MM.1S (cell line): Measurements from ENCODE around the gene ANKDD1A.

Experiments
- DNase-seq: peaks from one replicate; pipeline ENCODE4 v3.0.0-alpha.2; 2015
- H2AFZ ChIP-seq: fragments of 300-600 bp; sonication (generic); 2 replicates; pipeline ENCODE4 v1.6.0; 2016; ENCODE audit warnings: antibody characterized with exemption, low read length
- H3F3A ChIP-seq: fragments of 300-600 bp; sonication (generic); 2 replicates; pipeline ENCODE4 v1.6.1; 2016; ENCODE audit warnings: mild to moderate bottlenecking, antibody characterized with exemption, low read length, moderate library complexity, mixed read lengths; ENCODE audit not compliant: insufficient read depth
- H3K27ac ChIP-seq: fragments of 300-600 bp; sonication (generic); 2 replicates; pipeline ENCODE4 v1.5.1; 2016; ENCODE audit warnings: mild to moderate bottlenecking, low read length
- H3K27me3 ChIP-seq: fragments of 300-600 bp; sonication (generic); replicated peaks from 2 replicates; pipeline ENCODE4 v1.6.0; 2016; ENCODE audit warnings: low read length; ENCODE audit not compliant: insufficient read depth
- H3K36me3 ChIP-seq: fragments of 300-600 bp; sonication (generic); replicated peaks from 2 replicates; pipeline ENCODE4 v1.6.1; 2016; ENCODE audit warnings: mild to moderate bottlenecking, low read length, mixed read lengths; ENCODE audit not compliant: insufficient read depth
- H3K4me1 ChIP-seq: fragments of 300-600 bp; sonication (generic); 2 replicates; pipeline ENCODE4 v1.6.1; 2016; ENCODE audit warnings: low read length, mixed read lengths
- H3K4me2 ChIP-seq: fragments of 300-600 bp; sonication (generic); 2 replicates; pipeline ENCODE4 v1.6.0; 2016; ENCODE audit warnings: low read depth, low read length
- H3K4me3 ChIP-seq: fragments of 300-600 bp; sonication (generic); 2 replicates; pipeline ENCODE4 v1.5.1; 2016; ENCODE audit warnings: low read length, mixed read lengths
- H3K79me2 ChIP-seq: fragments of 300-600 bp; sonication (generic); 2 replicates; pipeline ENCODE4 v1.6.1; 2016; ENCODE audit warnings: mixed run types, low read length, mixed read lengths
- H3K9ac ChIP-seq: fragments of 300-600 bp; sonication (generic); 2 replicates; pipeline ENCODE4 v1.6.1; 2016; ENCODE audit warnings: low read length, mixed read lengths
- H3K9me2 ChIP-seq: fragments of 300-600 bp; sonication (generic); replicated peaks from 2 replicates; pipeline ENCODE4 v1.6.1; 2016; ENCODE audit warnings: mild to moderate bottlenecking, low read length, mixed read lengths; ENCODE audit not compliant: insufficient read depth
- H3K9me3 ChIP-seq: fragments of 300-600 bp; sonication (generic); replicated peaks from 2 replicates; pipeline ENCODE4 v1.6.1; 2016; ENCODE audit warnings: mild to moderate bottlenecking, low read length, mixed read lengths; ENCODE audit not compliant: insufficient read depth
- H4K20me1 ChIP-seq: fragments of 300-600 bp; sonication (generic); 2 replicates; pipeline ENCODE4 v1.6.1; 2016; ENCODE audit warnings: mild to moderate bottlenecking, low read length, moderate library complexity, mixed read lengths; ENCODE audit not compliant: insufficient read depth
- EZH2 ChIP-seq: fragments of 300-600 bp; sonication (generic); optimal IDR thresholded peaks from 2 replicates; pipeline ENCODE3; 2017; ENCODE audit warnings: low read depth, mild to moderate bottlenecking, antibody characterized with exemption, low read length, mixed read lengths
- EZH2phosphoT487 ChIP-seq: fragments of 300-600 bp; sonication (generic); IDR thresholded peaks from 2 replicates; pipeline ENCODE4 v1.6.1; 2018; ENCODE audit warnings: antibody characterized with exemption, low read length
- TF ChIP-seq, protein P1 (sequence below): fragments of 300-600 bp; sonication (generic); IDR thresholded peaks from 2 replicates; pipeline ENCODE4 v1.5.1; 2016; ENCODE audit warnings: antibody characterized with exemption, low read length, mixed read lengths

Gene ANKDD1A

DNA sequence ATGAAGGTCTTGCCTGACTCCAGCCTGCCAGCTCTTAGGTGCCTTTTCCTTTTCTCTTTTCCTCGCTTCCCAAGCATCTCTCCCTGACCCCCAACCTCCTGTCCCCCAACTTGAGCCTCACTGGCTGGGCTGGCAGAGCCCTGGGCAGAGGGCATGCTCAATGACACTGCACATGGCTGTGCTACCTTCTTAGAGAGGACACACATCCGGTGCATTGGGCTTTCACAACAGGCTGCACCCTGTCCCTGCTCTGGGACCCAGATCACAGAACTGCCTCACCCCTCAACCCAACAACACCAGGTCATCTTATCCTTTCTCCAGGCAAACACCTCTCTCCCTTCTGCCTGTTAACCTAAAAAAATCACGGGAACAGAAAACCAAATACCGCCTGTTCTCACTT is 7.5 kb upstream of the ANKDD1A start:
- H3K36me3 ChIP-seq: no peaks in the 10 kb centered on the region
- TF ChIP-seq EZH2phosphoT487 (no peak), EZH2 (no peak)
- TF ChIP-seq, protein P1, sequence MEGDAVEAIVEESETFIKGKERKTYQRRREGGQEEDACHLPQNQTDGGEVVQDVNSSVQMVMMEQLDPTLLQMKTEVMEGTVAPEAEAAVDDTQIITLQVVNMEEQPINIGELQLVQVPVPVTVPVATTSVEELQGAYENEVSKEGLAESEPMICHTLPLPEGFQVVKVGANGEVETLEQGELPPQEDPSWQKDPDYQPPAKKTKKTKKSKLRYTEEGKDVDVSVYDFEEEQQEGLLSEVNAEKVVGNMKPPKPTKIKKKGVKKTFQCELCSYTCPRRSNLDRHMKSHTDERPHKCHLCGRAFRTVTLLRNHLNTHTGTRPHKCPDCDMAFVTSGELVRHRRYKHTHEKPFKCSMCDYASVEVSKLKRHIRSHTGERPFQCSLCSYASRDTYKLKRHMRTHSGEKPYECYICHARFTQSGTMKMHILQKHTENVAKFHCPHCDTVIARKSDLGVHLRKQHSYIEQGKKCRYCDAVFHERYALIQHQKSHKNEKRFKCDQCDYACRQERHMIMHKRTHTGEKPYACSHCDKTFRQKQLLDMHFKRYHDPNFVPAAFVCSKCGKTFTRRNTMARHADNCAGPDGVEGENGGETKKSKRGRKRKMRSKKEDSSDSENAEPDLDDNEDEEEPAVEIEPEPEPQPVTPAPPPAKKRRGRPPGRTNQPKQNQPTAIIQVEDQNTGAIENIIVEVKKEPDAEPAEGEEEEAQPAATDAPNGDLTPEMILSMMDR: no peak
- no peaks in the 10 kb centered on the region for H3K9me2 ChIP-seq
- no peak overlapping the region for H2AFZ ChIP-seq
- no peaks in the 10 kb centered on the region for H3K9me3 ChIP-seq
- H4K20me1 ChIP-seq: no peaks in the 10 kb centered on the region
- no peak overlapping the region for H3K27ac ChIP-seq
- no peak overlapping the region for H3K9ac ChIP-seq
- H3K27me3 ChIP-seq: no peaks in the 10 kb centered on the region
- H3K4me1 ChIP-seq: peaks cover 24% of the 10 kb centered on the region
- H3K79me2 ChIP-seq: no peaks in the 10 kb centered on the region
- DNase-seq: no peak
- H3K4me2 ChIP-seq: no peak overlapping the region
- no peaks in the 10 kb centered on the region for H3F3A ChIP-seq
- no peak overlapping the region for H3K4me3 ChIP-seq

DNA sequence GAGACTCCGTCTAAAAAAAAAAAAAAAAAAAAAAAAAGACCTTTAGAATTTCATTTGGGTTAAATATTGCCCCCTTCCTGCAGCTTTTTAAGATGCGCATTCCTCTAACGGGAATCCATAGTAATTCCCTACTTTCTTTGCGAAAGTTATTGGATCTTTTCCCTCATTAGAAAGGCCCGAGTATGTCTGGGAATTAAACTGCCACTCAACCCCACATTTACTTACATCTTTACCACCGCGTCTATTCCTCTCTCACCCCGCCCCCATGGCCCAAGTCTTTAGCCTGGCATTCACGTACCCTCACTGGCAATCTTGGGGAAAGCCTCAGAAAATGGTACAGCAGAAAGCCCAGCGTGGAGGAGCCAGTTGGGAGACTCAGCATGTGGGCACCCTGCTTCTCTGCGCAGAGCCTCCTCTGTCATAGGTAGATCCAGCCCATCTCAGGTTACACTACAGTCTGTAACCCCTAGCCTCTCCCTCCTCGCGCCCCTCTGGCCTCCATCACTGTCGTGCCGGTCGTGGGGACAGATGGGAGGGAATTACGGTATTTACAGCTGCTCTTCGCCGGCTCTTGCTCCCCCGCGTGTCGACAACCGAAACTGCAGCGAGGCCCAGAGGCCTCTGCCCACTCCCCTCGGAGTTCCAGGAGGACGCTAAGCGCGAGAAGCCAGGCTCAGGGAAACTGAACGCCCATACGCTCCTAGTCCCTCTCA is 6.4 kb upstream of the ANKDD1A start:
- no peaks in the 10 kb centered on the region for H3K36me3 ChIP-seq
- peak overlapping the region; percentile 34; the same call in 1 of the 2 replicates for H3K9ac ChIP-seq
- H2AFZ ChIP-seq: peak overlapping the region; percentile 84
- peaks cover 24% of the 10 kb centered on the region for H3K4me1 ChIP-seq
- no peak for TF ChIP-seq EZH2phosphoT487
- no peak for TF ChIP-seq EZH2
- TF ChIP-seq, protein P1: peak; percentile 89
- DNase-seq: peak; percentile 75
- no peaks in the 10 kb centered on the region for H3K9me2 ChIP-seq
- H3K4me3 ChIP-seq: peak overlapping the region; percentile 43
- H3K4me2 ChIP-seq: peak overlapping the region; percentile 83
- no peaks in the 10 kb centered on the region for H3F3A ChIP-seq
- no peaks in the 10 kb centered on the region for H3K9me3 ChIP-seq
- H3K27ac ChIP-seq: no peak overlapping the region
- no peaks in the 10 kb centered on the region for H3K27me3 ChIP-seq
- H4K20me1 ChIP-seq: no peaks in the 10 kb centered on the region
- H3K79me2 ChIP-seq: no peaks in the 10 kb centered on the region

DNA sequence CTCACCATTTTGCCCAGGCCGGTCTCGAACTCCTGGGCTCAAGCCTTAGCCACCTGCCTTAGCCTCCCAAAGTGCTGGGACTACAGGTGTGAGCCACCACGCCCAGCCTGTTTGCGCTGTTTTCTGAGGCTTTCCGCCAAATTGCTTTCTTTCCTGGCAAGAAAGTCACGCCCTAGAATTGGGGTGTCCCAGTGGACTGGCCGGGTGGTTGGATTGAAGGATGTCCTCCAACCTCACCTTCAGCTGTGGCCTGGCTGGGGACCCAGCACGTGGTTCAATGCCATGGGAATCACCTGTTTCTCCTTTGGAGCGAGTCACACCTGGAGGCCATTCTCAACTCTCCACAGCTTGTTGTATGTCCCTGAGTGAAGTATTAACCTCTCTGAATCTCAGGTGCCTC is 5.8 kb upstream of the ANKDD1A start:
- Histone ChIP-seq H3K4me3 (no peak overlapping the region), H3K9me3 (no peaks in the 10 kb centered on the region), H4K20me1 (no peaks in the 10 kb centered on the region), H3K9ac (no peak overlapping the region), H2AFZ (peak overlapping the region; percentile 84; the same call in 1 of the 2 replicates), H3K9me2 (no peaks in the 10 kb centered on the region), H3F3A (no peaks in the 10 kb centered on the region), H3K27me3 (no peaks in the 10 kb centered on the region), H3K79me2 (no peaks in the 10 kb centered on the region), H3K36me3 (no peaks in the 10 kb centered on the region), H3K4me2 (no peak overlapping the region; the same call in 1 of the 2 replicates), H3K27ac (no peak overlapping the region), H3K4me1 (peaks cover 25% of the 10 kb centered on the region)
- no peak for DNase-seq
- no peak for TF ChIP-seq EZH2phosphoT487
- TF ChIP-seq EZH2: no peak
- TF ChIP-seq, protein P1: no peak
